ENCODE results near the gene RPL21. TPM values are rescaled to one million over a fixed set of nuclear protein-coding genes. Genes with fewer than 3 reads are reported as not detected.

RPL21 gene
- polyA plus RNA-seq, 3 donors: 1,311 to 1,781 (median 1,417) TPM

- peaks cover 0 to 2% of the 10 kb centered on the region in 2 donors for H3K27me3 ChIP-seq (ENCODE audit: control insufficient read depth in 2 of 2, insufficient read depth in 2 of 2, low read length in 2 of 2)
- H3K9me3 ChIP-seq (replicated peaks in 1 of 2; ENCODE audit: control insufficient read depth in 1 of 2, insufficient read depth in 1 of 2, low read length in 2 of 2): no peaks in the 10 kb centered on the region
- no peaks in the 10 kb centered on the region for H3K36me3 Mint-ChIP-seq
- H3K9me3 Mint-ChIP-seq: peaks cover 0 to 3% (median 0%) of the 10 kb centered on the region in 7 donors
- H4K20me1 ChIP-seq (ENCODE audit: insufficient read depth, low read length): no peaks in the 10 kb centered on the region
- H3K4me1 Mint-ChIP-seq: no peaks in the 10 kb centered on the region
- no peak for TF ChIP-seq CTCF (IDR thresholded peaks at IDR 0.05)
- DNase-seq: no peak
- no peak overlapping the region for H3K4me3 Mint-ChIP-seq
- H3K4me3 ChIP-seq (replicated peaks in 1 of 3; ENCODE audit: low read depth in 2 of 3, low read length in 3 of 3): no peak overlapping the region
- H3K4me1 ChIP-seq (ENCODE audit: control insufficient read depth in 1 of 2, insufficient read depth in 2 of 2, low read length in 2 of 2): no peaks in the 10 kb centered on the region
- H3K27me3 Mint-ChIP-seq (ENCODE audit: low read depth in 3 of 3): peaks cover 0 to 7% (median 7%) of the 10 kb centered on the region in 3 donors
- intact Hi-C loops (cut with micrococcal nuclease): loop anchor here (5.0 to 10.0 kb wide), 2 partner anchors 293 to 295 kb away; no protein-coding TSS in a partner anchor
- no peaks in the 10 kb centered on the region for H3K36me3 ChIP-seq (replicated peaks in 1 of 2; ENCODE audit: control insufficient read depth in 1 of 2, insufficient read depth in 2 of 2, low read length in 2 of 2)
- H3K79me2 ChIP-seq (ENCODE audit: insufficient read depth, low read length): no peaks in the 10 kb centered on the region
- H3K4me2 ChIP-seq (replicated peaks; ENCODE audit: extremely low read depth, low read length, poor library complexity, severe bottlenecking): no peak overlapping the region
- no peak overlapping the region for H3K27ac Mint-ChIP-seq
- H3K27ac ChIP-seq (ENCODE audit: low read depth in 1 of 2, low read length in 2 of 2): no peak overlapping the region
- H3K9ac ChIP-seq (ENCODE audit: insufficient read depth, low read length, poor library complexity, severe bottlenecking): no peak overlapping the region
- H2AFZ ChIP-seq (ENCODE audit: insufficient read depth, low read depth, low read length, poor library complexity, severe bottlenecking): peak overlapping the region; percentile 11
- 78% methylated on average over 2 of the region's 5 CpGs for WGBS (ENCODE audit: insufficient coverage)
Measured at GRCh38 chr13:27280009-27280656, 28.8 kb downstream of the RPL21 start.

- H2AFZ ChIP-seq (ENCODE audit: insufficient read depth, low read depth, low read length, poor library complexity, severe bottlenecking): no peak overlapping the region
- Mint-ChIP-seq H3K9me3 (peaks cover 0 to 3% (median 0%) of the 10 kb centered on the region in 7 donors), H3K27ac (no peak overlapping the region), H3K27me3 (ENCODE audit: low read depth in 3 of 3) (peaks cover 0 to 7% (median 5%) of the 10 kb centered on the region in 3 donors), H3K4me3 (no peak overlapping the region), H3K4me1 (no peaks in the 10 kb centered on the region), H3K36me3 (no peaks in the 10 kb centered on the region)
- H3K9me3 ChIP-seq (replicated peaks in 1 of 2; ENCODE audit: control insufficient read depth in 1 of 2, insufficient read depth in 1 of 2, low read length in 2 of 2): no peaks in the 10 kb centered on the region
- intact Hi-C loops (cut with micrococcal nuclease): loop anchor here (5.0 to 10.0 kb wide), 2 partner anchors 294 to 296 kb away; no protein-coding TSS in a partner anchor
- no peaks in the 10 kb centered on the region for H4K20me1 ChIP-seq (ENCODE audit: insufficient read depth, low read length)
- H3K27ac ChIP-seq (ENCODE audit: low read depth in 1 of 2, low read length in 2 of 2): no peak overlapping the region
- H3K36me3 ChIP-seq (replicated peaks in 1 of 2; ENCODE audit: control insufficient read depth in 1 of 2, insufficient read depth in 2 of 2, low read length in 2 of 2): no peaks in the 10 kb centered on the region
- no peak overlapping the region for H3K4me2 ChIP-seq (replicated peaks; ENCODE audit: extremely low read depth, low read length, poor library complexity, severe bottlenecking)
- no CpG with 5 or more reads among the region's 4 CpGs for WGBS (ENCODE audit: insufficient coverage)
- H3K9ac ChIP-seq (ENCODE audit: insufficient read depth, low read length, poor library complexity, severe bottlenecking): no peak overlapping the region
- no peaks in the 10 kb centered on the region for H3K4me1 ChIP-seq (ENCODE audit: control insufficient read depth in 1 of 2, insufficient read depth in 2 of 2, low read length in 2 of 2)
- H3K79me2 ChIP-seq (ENCODE audit: insufficient read depth, low read length): no peaks in the 10 kb centered on the region
- no peak for TF ChIP-seq CTCF (IDR thresholded peaks at IDR 0.05)
- no peak for DNase-seq
- no peak overlapping the region for H3K4me3 ChIP-seq (replicated peaks in 1 of 3; ENCODE audit: low read depth in 2 of 3, low read length in 3 of 3)
- peaks cover 0 to 2% of the 10 kb centered on the region in 2 donors for H3K27me3 ChIP-seq (ENCODE audit: control insufficient read depth in 2 of 2, insufficient read depth in 2 of 2, low read length in 2 of 2)
Measured at GRCh38 chr13:27280841-27281240, 29.5 kb downstream of the RPL21 start.
